ENCODE measurements around the gene AHI1.

AHI1 gene

DNA sequence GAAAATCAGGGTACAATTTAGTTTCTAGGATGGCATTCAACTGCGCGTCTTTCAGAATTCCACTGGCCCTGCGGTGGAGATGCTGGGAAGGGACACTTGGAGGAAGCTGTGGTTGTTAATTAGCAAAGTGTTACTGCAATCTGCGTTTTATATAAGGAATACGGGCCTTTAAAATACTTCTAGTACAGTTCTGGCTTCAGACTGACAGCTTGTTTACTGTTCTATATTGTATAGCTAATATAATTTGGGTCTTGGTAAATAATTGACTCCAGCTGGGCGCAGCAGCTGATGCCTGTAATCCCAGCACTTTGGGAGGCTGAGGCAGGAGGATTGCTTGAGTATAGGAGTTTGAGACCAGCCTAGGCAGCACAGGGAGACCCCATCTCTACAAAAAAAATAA, 252.7 kb downstream of the AHI1 start:
- H3K27ac ChIP-seq, result peak overlapping the region; percentile 61
- no peak overlapping the region for H3K4me3 ChIP-seq (IDR thresholded peaks at IDR 0.05; ENCODE audit: insufficient read depth, low read depth, low read length)
- H2AFZ ChIP-seq (ENCODE audit: low read depth), result peak overlapping the region; percentile 61
- H3K79me2 ChIP-seq (ENCODE audit: insufficient read depth, low read depth), result no peaks in the 10 kb centered on the region
- H4K20me1 ChIP-seq (ENCODE audit: insufficient read depth), result no peaks in the 10 kb centered on the region
- H3K27me3 ChIP-seq (ENCODE audit: insufficient read depth, low read depth), result no peaks in the 10 kb centered on the region
- peaks cover 23% of the 10 kb centered on the region for H3K4me1 ChIP-seq (ENCODE audit: low read depth, poor library complexity, severe bottlenecking)
- peak overlapping the region; percentile 21; the same call in 1 of the 2 replicates for H3K9ac ChIP-seq
- H3K36me3 ChIP-seq (ENCODE audit: insufficient read depth), result no peaks in the 10 kb centered on the region
- TF ChIP-seq, protein P1, sequence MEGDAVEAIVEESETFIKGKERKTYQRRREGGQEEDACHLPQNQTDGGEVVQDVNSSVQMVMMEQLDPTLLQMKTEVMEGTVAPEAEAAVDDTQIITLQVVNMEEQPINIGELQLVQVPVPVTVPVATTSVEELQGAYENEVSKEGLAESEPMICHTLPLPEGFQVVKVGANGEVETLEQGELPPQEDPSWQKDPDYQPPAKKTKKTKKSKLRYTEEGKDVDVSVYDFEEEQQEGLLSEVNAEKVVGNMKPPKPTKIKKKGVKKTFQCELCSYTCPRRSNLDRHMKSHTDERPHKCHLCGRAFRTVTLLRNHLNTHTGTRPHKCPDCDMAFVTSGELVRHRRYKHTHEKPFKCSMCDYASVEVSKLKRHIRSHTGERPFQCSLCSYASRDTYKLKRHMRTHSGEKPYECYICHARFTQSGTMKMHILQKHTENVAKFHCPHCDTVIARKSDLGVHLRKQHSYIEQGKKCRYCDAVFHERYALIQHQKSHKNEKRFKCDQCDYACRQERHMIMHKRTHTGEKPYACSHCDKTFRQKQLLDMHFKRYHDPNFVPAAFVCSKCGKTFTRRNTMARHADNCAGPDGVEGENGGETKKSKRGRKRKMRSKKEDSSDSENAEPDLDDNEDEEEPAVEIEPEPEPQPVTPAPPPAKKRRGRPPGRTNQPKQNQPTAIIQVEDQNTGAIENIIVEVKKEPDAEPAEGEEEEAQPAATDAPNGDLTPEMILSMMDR (conservative IDR thresholded peaks at IDR 0.05; ENCODE audit: low read depth, low read length), result no peak
- peak overlapping the region; percentile 70 for H3K4me2 ChIP-seq

DNA sequence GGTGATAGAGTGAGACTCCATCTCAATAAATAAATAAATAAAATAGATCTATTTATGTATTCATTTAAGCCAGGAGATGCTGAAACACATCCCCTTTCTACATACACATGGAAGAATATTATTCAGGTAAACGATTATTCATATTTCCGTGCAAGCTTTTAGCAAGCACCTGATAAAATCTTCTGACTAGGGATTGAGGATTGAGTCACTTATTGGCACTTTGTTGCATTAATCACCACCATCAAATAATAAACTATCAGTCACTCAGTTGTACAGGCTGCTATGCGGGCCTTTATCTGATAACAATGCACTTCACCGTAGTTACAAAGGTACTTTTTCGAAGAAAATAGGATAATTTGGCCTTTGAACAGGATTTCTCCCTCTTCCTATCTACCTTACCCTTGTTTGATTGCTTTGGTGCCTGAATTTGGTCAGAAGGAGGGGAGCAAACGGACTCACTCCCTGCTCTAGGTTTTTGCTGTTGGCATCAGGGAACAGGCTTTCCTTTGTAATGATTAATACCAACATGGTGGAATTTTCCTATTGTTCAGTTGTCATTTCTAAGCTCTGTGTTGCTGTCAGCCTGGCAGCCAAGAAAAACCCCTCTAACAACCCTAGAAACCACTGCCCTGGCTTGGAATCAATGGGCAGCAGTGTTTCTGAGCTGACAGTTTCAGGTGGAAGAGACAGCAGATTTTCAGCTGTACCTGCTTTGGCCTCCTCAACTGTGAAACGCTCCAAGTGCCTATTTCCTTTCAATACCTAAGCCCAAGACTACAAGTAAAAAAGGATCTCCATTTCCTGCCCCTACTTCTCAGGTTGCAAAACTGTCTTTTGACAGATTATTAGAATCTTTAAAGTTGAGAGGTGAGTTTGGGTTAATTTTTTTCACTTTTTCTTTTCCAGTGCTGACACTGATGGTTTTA, 253.4 kb downstream of the AHI1 start:
- H3K4me1 ChIP-seq (ENCODE audit: low read depth, poor library complexity, severe bottlenecking), result peaks cover 23% of the 10 kb centered on the region
- no peaks in the 10 kb centered on the region for H3K79me2 ChIP-seq (ENCODE audit: insufficient read depth, low read depth)
- H3K36me3 ChIP-seq (ENCODE audit: insufficient read depth), result no peaks in the 10 kb centered on the region
- peak overlapping the region; percentile 21; the same call in 1 of the 2 replicates for H3K9ac ChIP-seq
- H3K27ac ChIP-seq, result peak overlapping the region; percentile 61
- no peaks in the 10 kb centered on the region for H3K27me3 ChIP-seq (ENCODE audit: insufficient read depth, low read depth)
- H3K4me2 ChIP-seq, result peak overlapping the region; percentile 70
- no peaks in the 10 kb centered on the region for H4K20me1 ChIP-seq (ENCODE audit: insufficient read depth)
- no peak overlapping the region for H3K4me3 ChIP-seq (IDR thresholded peaks at IDR 0.05; ENCODE audit: insufficient read depth, low read depth, low read length)
- H2AFZ ChIP-seq (ENCODE audit: low read depth), result peak overlapping the region; percentile 61
- TF ChIP-seq, protein P1 (conservative IDR thresholded peaks at IDR 0.05; ENCODE audit: low read depth, low read length), result no peak

DNA sequence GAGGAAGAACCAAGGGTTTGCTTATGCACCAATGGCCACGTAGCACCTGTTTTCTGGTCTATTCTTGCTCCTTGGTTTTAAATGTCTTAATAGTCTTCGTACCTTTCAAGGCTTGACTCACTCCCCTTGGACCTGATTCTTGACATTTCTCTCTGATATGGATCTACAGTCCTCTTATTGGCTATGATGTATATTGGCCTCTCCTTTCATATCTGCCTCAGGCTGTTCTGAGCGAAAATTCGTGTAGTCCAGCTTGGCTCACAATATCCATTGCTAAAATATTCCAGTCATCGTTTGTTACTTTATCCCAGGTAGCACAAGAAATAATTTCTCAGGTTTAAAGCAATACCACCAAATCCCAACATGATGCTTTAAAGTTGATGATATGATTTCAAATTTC, 256.8 kb downstream of the AHI1 start:
- Histone ChIP-seq H3K27me3 (ENCODE audit: insufficient read depth, low read depth) (no peaks in the 10 kb centered on the region), H3K9ac (no peak overlapping the region), H3K4me3 (IDR thresholded peaks at IDR 0.05; ENCODE audit: insufficient read depth, low read depth, low read length) (no peak overlapping the region), H3K4me1 (ENCODE audit: low read depth, poor library complexity, severe bottlenecking) (peaks cover 33% of the 10 kb centered on the region), H2AFZ (ENCODE audit: low read depth) (no peak overlapping the region), H3K79me2 (ENCODE audit: insufficient read depth, low read depth) (no peaks in the 10 kb centered on the region), H3K4me2 (no peak overlapping the region), H4K20me1 (ENCODE audit: insufficient read depth) (no peaks in the 10 kb centered on the region), H3K27ac (no peak overlapping the region), H3K36me3 (ENCODE audit: insufficient read depth) (no peaks in the 10 kb centered on the region)
- TF ChIP-seq, protein P1 (conservative IDR thresholded peaks at IDR 0.05; ENCODE audit: low read depth, low read length), result no peak

DNA sequence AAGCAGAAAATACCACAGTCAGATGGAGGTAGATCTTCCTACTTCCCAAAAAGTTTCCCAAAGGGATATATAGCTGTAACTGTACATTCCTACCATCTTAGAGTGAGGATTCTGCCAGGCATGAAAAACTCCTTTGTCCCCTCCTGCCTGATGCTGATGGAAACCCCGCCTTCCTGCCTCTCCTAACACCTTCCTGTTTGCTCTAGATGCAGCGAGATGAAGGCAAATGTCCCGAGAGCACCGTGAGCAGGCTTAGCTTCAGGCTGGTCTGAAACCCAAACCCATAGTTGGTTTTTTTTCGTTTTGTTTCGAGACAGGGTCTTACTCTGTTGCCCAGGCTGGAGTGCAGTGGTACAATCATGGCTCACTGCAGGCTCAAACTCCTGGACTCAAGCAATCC, 260.8 kb downstream of the AHI1 start:
- TF ChIP-seq, protein P1 (conservative IDR thresholded peaks at IDR 0.05; ENCODE audit: low read depth, low read length), result no peak
- H2AFZ ChIP-seq (ENCODE audit: low read depth), result no peak overlapping the region

More for the DNA sequence above, 260.8 kb downstream of the AHI1 start:
- Histone ChIP-seq H3K27me3 (ENCODE audit: insufficient read depth, low read depth) (no peaks in the 10 kb centered on the region), H3K9ac (no peak overlapping the region), H3K4me2 (no peak overlapping the region), H4K20me1 (ENCODE audit: insufficient read depth) (no peaks in the 10 kb centered on the region), H3K79me2 (ENCODE audit: insufficient read depth, low read depth) (no peaks in the 10 kb centered on the region), H3K4me1 (ENCODE audit: low read depth, poor library complexity, severe bottlenecking) (peaks cover 50% of the 10 kb centered on the region), H3K36me3 (ENCODE audit: insufficient read depth) (no peaks in the 10 kb centered on the region), H3K27ac (no peak overlapping the region), H3K4me3 (IDR thresholded peaks at IDR 0.05; ENCODE audit: insufficient read depth, low read depth, low read length) (no peak overlapping the region)

Data from KMS-11 (cell line).